GM19395 (cell line): Measurements from ENCODE around the gene CHD1.
"Not testable (repeated sequence)": the region's sequence is repeated elsewhere in the genome, so short reads cannot be mapped to it uniquely, and the experiment has no call there.

Source experiments
- ATAC-seq: cut with Tn5 transposase; IDR thresholded peaks from one replicate; pipeline ENCODE4 v1.9.1; 2021; ENCODE audit warnings: mild to moderate bottlenecking, moderate library complexity; ENCODE audit not compliant: unreplicated experiment

Gene CHD1

DNA sequence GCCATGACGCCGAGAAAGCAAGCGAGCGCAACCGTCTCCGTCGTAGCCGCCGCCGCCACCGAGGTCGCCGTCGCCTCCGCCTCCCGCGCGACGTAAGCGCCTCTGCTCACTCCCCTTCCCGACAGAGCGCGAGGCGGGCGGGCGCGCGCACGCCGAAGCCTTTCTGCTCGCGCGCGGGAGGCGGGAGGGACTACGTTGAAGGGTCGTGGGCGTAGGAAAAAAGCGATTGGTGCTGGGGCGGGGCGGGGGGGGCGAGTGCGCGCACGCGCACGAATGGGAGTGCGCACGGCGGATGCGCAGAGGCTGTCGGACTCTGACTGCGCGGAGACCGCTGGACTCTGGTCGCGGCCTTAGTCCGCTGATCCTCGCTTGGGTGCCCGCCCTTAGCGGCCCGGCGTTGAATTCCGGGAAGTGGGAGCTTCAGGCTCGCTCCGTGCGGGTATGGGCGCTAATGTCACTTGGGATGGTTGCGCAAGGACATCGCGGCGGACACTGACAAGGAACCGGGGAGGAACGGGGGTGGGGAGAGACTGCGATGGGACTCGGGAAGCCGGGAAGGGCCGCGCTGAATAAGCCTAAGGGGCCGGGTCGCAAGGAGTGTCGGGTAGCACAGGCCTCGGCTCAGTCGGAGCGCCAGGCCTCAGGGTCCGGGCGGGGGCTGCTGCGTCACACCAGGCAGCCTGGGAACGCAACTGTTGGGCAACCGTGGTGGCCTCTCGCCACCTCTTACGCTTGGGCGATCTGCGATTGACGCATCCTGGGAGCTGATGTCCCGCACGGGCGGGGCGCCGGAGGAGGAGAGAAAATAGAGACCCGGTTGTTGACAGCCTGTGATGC, at the start of gene CHD1:
Gene CHD1 (minus strand): TSS at position 135 of the 837 bp plus-strand sequence. CDS start 2,621 bp downstream, outside the sequence.
- ATAC-seq: peak; percentile 59

DNA sequence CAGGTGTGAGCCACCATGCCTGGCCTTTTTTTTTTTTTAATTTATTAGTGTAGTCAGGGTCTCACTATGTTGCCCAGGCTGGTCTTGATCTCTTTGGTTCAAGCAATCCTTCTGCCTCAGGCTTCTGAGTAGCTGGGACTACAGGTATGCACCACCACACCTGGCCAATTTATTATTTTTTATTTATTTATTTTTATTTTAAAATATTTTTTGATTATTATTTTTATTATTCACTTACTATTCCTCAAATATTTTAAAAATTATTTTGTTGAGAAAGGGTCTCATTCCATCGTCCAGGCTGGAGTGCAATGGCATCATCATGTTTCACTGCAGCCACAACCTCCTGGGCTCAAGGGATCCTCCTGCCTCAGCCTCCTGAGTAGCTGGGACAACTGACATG, 49.7 kb upstream of the CHD1 start:
- ATAC-seq: no peak

DNA sequence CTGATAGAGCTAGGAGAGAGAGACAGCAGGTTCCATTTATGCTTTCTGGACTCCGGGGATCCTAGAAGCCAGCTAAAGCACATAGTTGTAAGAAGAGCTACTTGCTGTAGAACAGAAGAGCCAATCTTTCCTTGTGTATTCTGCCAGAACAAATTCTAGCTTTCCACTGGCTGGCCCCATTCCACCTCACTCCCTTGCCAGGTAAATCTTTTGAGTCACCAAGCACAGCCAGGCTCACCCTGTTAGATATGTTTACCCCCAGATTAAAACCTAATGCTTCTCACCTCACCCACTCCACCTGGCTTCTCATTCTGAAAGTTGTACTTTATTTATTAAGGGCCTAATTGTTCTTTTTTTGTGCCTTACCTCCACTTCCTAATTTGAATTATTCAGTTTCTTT, 48.9 kb upstream of the CHD1 start:
- no peak for ATAC-seq

DNA sequence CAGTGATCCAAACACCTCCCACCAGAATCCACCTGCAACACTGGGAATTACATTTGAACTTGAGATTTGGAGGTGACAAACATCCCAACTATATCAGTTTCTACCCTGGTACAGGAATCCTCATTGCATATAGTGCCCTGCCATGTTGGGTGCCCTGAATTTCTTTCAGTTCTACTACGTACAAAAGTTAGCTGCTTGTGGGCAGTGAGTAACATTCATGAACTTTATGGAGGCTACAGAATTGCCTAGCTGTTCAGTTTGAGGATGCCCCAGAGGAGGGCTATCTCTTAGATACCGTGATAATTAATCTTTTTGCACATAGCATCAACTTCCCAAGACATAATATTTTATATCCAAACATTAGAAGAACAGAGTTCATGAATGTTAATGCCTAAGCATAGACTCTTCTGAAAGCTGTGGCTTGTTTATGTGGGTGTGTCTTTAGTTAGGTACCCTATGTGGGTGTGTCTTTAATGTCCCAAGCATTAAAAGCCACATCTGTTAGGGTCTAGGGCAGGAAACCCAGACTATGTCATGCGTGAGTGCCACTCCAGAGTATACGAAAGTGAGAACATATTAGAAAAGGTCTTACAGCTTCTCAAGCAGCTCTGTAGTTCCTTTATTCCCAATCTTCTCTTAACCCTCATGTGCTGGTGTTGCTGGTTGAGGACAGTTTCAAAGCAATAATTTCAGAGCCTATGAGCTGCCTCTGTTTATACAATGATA, 47.0 kb upstream of the CHD1 start:
- ATAC-seq: peak; percentile 96

DNA sequence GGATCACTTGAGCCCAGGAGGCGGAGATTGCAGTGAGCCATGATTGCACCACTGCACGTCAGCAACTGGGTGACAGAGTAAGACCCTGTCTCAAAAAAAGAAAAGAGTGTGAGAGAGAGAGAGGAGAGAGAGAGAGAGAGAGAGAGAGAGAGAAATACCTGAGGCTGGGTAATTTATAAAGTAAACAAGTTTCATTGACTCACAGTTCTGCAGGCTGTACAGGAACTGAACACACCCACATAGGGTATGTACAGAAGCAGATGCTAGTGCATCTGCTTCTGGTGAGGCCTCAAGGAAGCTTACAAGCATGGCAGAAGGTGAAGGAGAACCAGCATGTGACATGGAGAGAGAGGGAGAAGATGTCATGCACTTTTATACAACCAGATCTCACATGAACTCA, 46.4 kb upstream of the CHD1 start:
- no peak for ATAC-seq

DNA sequence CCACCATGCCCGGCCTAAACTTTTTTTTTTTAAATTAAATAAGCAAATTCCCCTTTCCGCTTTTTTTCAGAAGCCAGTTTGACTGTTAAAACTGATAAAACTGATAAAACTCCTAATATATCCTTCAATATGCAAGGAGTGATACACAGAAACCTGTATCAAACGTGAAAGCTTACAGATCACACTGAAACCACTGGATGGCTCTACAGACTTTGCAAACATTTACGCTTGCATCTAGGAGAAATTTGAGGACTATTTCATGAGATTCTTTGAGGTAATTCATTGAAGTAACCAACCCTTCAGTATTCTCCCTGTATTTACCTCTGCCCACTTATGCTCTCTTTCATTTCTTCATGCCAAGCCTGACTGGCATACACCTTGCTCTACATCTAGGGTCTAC, 40.6 kb upstream of the CHD1 start:
- ATAC-seq: no peak

DNA sequence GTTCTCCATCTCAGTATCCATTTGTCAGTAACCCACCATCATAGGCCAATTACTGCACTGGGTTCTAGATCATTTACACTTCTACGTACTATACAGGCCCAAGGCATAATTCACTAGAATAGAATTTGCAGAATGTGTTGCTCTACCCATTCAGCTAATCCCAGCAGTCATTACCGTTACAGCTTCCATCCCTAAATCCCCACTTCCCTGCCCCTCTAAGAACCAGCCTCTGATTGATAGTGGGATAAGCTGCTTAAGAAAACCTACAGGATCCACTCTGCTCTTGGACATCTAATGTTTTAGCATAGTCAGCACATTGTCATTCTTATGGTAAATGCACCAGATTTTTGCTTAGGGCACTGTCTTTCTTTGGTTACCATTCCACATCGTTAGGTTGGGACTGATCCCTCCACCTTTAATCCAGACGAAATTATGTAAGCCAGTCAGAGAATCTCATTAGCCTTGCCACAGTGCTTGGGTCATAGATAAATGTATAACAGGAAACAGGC, 39.3 kb upstream of the CHD1 start:
- ATAC-seq: no peak

DNA sequence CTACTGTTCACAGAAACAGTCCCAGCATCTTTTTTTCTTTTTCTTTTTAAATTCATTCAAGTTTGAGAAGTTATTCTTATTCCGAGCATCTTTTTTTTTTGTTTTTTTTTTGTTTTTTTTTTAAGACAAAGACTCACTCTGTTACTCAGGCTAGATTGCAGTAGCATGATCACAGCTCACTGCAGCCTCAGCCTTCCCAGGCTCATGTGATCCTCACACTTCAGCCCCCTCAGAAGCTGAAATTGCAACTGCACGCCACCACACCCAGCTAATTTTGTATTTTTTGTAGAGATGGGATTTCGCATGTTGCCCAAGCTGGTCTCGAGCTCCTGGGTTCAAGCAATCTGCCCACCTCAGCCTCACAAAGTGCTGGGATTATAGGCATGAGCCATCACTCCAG, 36.4 kb upstream of the CHD1 start:
- ATAC-seq: no peak

DNA sequence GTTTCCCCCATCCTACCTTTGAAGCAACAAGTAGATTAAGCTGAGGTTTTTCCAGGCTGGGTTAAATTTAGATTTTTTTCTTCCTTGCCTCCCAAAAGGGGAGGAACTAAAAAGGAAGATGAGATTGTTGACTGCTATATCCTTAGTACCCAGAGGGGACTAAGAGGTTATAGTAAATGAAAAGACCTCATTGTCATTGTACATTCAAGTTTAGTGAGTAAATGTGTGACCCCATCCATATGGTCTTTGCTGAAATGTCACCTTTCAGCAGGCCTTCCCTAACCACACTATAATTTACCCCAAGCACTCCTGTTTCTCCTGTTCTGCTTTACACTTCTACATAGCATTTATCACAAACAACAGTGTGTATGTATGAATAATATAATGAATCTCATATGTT, 35.8 kb upstream of the CHD1 start:
- no peak for ATAC-seq

DNA sequence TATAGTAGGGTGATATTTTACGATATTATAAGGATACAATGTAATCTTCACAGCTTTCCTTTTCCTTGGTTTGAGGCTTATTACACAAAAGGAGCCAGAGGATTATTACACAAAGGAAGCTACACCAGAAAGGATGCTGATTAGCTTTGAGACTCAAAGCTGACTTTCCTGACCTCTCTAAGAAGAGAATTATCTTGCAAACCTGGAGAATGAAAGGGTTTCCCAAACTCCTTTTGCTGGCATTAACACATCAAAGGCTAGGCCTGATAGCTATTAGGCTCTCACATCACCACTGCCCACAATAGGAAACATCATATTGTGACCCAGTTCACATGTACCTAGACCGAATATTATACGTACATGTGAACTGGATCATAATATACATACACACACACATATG, 34.2 kb upstream of the CHD1 start:
- ATAC-seq: no peak

DNA sequence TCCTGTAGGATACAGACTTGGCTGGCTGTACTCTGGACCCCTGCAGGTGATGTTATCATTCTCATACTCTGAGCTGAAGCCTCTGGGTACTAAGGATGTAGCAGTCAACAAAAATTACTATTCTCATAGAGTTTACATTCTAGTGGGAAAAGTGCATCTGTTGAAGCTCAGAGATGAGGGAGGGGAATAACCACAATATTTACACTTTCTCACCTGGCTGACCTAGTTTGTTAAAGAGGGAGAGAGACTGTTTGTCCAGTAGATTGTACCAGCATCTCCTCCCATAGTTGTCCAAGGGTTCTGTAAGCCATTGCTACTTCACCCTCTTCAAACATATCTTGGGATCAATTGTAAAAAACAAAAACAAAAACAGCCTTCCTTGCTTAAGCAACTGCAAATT, 33.8 kb upstream of the CHD1 start:
- no peak for ATAC-seq

DNA sequence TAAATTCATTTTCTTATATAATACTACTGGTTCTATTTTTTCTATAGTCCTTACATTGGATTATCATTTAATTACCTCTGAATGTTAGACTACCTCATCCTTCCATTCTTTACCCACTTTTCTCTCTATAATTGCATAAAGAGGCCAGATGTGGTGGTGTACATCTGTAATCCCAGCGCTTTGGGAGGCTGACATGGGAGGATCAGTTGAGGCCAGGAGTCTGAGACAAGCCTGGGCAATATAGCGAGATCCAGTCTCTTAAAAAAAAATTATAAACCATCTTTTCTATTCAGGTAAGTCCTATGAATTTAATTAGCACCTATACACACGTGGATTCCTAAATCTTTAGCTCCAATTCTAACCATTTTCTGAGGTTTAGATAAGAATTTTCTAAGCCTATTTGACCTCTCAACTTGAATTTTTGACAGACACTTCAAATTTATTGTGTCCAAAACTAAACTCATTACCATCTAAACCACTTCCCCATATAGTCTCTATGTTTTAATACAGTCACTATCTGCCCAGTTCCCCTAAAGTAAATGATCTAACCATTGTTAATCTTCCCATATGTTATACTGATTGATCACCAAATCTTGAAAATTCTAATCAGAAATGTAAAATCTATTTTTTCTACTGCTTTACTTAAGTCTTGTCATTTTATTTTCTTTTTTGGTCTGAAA, 33.0 kb upstream of the CHD1 start:
- ATAC-seq: no peak

DNA sequence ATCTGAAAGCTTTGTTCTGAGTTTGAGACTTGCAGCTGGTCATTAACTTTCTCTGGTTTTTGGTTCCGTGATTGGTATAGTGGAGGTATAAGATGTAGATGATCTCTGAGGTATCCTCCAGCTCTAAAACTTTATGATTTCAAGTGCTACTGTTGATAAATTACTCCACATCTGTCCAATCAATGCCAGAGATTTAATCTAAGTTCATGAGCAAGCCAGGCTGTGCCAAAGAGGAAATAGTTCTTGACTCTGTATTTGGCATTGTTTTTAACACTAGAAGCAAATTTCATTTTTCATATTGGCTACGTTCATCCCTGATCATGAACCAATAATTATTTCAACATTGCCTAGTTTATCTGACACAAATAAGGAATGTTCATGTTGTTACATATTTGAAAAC, 28.5 kb upstream of the CHD1 start:
- ATAC-seq: no peak

DNA sequence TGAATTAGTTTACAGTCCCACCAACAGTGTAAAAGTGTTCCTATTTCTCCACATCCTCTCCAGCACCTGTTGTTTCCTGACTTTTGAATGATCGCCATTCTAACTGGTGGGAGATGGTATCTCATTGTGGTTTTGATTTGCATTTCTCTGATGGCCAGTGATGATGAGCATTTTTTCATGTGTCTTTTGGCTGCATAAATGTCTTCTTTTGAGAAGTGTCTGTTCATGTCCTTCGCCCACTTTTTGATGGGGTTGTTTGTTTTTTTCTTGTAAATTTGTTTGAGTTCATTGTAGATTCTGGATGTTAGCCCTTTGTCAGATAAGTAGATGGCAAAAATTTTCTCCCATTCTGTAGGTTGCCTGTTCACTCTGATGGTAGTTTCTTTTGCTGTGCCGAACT, 27.1 kb upstream of the CHD1 start:
- ATAC-seq: not testable (repeated sequence)

DNA sequence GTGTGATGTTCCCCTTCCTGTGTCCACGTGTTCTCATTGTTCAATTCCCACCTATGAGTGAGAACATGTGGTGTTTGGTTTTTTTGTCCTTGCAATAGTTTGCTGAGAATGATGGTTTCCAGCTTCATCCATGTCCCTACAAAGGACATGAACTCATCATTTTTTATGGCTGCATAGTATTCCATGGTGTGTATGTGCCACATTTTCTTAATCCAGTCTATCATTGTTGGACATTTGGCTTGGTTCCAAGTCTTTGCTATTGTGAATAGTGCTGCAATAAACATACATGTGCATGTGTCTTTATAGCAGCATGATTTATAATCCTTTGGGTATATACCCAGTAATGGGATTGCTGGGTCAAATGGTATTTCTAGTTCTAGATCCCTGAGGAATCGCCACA, 26.7 kb upstream of the CHD1 start:
- ATAC-seq: not testable (repeated sequence)

DNA sequence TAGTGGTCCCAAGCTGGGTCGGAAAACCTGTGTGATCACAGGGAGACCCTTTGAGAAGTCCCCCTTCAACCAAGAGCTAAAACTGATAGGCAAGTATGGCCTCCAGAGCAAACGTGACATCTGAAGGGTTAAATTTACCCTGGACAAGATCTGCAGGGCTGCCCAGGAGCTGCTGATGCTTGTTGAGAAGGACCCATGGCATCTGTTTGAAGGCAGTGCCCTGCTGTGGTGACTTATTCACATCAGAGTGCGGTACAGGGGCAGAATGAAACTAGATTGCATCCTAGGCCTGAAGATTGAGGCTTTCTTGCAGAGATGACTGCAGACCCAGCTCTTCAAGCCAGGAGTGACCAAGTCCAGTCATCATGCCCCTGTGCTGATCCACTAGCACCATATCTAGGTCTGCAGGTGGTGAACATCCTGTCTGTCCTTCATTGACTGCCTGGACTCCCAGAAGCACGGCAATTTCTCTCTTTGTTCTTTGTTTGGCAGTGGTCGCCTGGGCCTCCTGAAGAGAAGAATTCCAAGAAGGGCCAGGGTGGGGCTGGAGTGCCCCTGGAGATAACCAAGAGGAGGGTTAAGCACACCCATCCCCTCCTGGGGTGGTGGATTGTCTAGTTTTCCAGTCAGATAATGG, 25.7 kb upstream of the CHD1 start:
- ATAC-seq: no peak

DNA sequence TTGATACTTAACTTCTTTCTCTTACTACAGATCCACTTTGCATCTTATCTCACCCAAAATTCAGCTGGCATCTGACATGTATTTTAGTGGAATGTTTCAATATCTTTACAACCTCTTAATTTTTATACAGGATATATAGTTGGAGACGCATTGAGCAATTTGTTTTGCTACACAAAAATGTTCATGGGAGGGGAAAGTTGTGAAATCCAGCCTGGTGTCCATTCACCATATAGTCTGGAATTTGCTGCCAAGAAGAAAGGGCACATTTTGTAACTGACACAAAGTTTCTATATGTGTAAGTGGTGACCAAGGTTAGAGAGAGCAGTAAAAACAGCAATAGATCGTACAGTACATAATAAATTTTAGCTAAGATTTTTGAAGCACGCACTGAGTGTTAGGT, 14.0 kb upstream of the CHD1 start:
- no peak for ATAC-seq

DNA sequence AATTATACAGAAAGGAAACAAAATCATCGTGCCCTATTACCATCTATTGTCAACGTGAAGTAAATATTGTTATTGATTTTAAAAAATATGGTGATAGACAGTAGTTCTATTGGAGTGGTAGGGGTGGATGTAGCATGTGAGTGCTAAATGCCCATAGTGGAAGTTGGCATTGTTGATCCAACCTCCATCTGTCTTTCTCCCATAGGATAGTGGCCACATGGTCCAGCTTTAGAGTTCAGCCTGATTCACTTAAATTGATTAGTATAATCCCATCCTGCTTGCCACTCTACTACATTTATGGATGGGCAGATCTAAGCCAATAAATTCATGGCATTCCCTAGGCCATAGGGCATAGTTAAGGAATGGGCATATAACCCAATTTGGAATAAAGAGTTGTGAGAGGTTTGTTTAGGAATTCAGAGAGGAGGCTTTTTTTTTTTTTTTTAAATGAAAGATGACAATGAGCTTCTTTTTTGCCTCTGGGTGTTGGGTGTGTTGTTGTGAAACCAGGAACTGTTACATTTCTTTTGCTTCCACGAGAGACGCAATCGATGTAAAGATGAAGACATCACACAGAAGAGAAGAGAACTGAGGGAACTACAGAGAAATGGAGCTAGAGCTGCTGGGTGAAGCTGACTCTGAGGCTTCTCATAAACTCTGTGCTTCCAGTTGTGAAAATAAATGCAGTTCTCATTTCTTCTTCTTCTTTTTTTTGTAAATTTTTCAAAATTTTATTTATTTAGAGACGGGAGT, 12.5 kb upstream of the CHD1 start:
- ATAC-seq: no peak

DNA sequence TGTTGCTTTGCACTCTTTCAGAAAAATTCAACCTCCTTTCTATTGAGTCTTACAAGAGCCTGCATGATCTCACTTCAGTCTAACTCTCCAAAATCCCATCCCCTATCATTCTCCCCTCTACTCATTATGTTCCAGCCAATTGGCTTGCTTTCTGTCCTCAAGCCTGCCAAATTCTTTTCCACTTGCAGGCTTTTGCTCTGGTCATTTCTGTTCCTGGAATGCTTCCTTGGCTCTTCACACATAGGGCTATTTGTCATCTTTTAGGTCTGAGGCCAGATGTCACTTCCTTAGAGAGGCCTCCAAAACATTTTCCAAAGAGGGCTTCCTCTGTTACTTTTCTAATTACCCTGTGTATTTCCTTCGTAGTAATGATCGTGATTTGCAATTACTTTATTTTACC, 11.8 kb upstream of the CHD1 start:
- no peak for ATAC-seq

DNA sequence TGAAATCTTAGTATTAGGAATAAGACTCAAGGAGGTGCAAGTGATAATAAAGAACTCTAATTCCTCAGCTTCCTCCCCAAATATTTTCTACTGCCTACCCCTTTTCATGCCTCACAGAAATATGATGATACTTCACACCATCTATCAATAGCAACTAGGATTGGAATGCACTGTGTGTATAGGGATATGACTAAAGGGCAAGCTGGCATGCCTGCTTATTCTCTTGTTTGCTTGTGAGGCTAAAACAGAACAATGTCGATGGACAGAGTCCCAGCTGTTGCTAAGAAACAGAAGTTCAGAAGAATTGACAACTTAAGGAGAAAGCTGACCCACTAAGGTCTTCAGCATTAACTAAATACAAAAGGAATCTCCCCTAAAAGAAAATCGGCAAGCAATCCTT, 9.7 kb upstream of the CHD1 start:
- no peak for ATAC-seq
